Fibroblast of upper back skin (primary cell): Measurements from ENCODE around the gene SLC4A11.

ENCODE experiments used
- DNase-seq: peaks from one replicate; pipeline ENCODE4 v3.0.0-alpha.2; 2013

SLC4A11 gene

GRCh38 chr20:3239026-3239866 is at the start of gene SLC4A11:
Gene SLC4A11 (minus strand): TSS chr20:3239190. CDS start chr20:3239137, 53 bp downstream.
- DNase-seq = peak; percentile 27

GRCh38 chr20:3283222-3283820 is 44.3 kb upstream of the SLC4A11 start:
- no peak for DNase-seq

GRCh38 chr20:3282271-3283221 is 43.6 kb upstream of the SLC4A11 start:
- no peak for DNase-seq

GRCh38 chr20:3281437-3281836 is 42.4 kb upstream of the SLC4A11 start:
- DNase-seq = no peak

GRCh38 chr20:3279761-3280160 is 40.8 kb upstream of the SLC4A11 start:
- DNase-seq = no peak

GRCh38 chr20:3277686-3278465 is 38.9 kb upstream of the SLC4A11 start:
- DNase-seq = no peak

GRCh38 chr20:3276680-3277015 is 37.7 kb upstream of the SLC4A11 start:
- DNase-seq = peak; percentile 10

- peak; percentile 19 for DNase-seq
Measured at GRCh38 chr20:3275966-3276679, 37.1 kb upstream of the SLC4A11 start.

- DNase-seq = no peak
Measured at GRCh38 chr20:3275064-3275935, 36.3 kb upstream of the SLC4A11 start.

- DNase-seq = no peak
Measured at GRCh38 chr20:3273371-3273770, 34.4 kb upstream of the SLC4A11 start.

GRCh38 chr20:3270051-3270450 is 31.1 kb upstream of the SLC4A11 start:
- DNase-seq = no peak

- peak; percentile 32 for DNase-seq
Measured at GRCh38 chr20:3262566-3262965, 23.6 kb upstream of the SLC4A11 start.

GRCh38 chr20:3258429-3258828 is 19.4 kb upstream of the SLC4A11 start:
- DNase-seq = no peak

- no peak for DNase-seq
Measured at GRCh38 chr20:3255728-3256127, 16.7 kb upstream of the SLC4A11 start.

- DNase-seq = no peak
Measured at GRCh38 chr20:3251806-3252205, 12.8 kb upstream of the SLC4A11 start.

- no peak for DNase-seq
Measured at GRCh38 chr20:3250091-3250504, 11.1 kb upstream of the SLC4A11 start.

GRCh38 chr20:3248993-3249347 is 10.0 kb upstream of the SLC4A11 start:
- DNase-seq = no peak

GRCh38 chr20:3248167-3248992 is 9.4 kb upstream of the SLC4A11 start:
- DNase-seq = peak; percentile 16

- DNase-seq = no peak
Measured at GRCh38 chr20:3247638-3248037, 8.6 kb upstream of the SLC4A11 start.

- DNase-seq = no peak
Measured at GRCh38 chr20:3246682-3247081, 7.7 kb upstream of the SLC4A11 start.
